Measurements from ENCODE around the gene PTPRN2.

PTPRN2 gene

DNA sequence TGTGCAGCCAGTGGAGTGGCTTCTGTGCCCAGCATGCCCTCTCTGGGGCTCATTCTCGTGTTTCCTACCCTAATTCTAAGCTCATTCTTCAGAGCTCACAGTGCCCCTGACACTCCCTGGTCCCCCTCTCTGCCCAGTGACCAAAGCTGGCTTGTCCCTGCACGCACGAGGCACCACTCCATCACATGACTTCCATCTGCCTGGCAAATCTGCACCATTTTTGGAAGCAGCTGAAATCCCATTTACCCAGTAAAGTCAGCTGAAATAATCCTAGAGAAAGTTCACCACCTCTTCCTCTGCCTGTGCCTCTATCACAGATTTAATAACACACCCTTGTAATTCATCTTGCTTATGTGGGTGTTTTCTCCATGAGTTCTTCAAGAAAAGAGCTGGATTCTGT, 616.9 kb downstream of the PTPRN2 start:
- no peaks in the 10 kb centered on the region for H3K4me1 ChIP-seq (ENCODE audit: control insufficient read depth, insufficient read depth, low read length)
- H3K9me3 ChIP-seq (ENCODE audit: control insufficient read depth, insufficient read depth, low read depth, low read length) = peaks cover 72% of the 10 kb centered on the region
- H3K27ac ChIP-seq (ENCODE audit: low read depth, low read length) = no peak overlapping the region
- H3K4me3 ChIP-seq (ENCODE audit: low read depth, low read length) = no peak overlapping the region
- H3K36me3 ChIP-seq (ENCODE audit: control insufficient read depth, insufficient read depth, low read length) = no peaks in the 10 kb centered on the region
- no peak overlapping the region for H3K9ac ChIP-seq (ENCODE audit: low read length)
- no peaks in the 10 kb centered on the region for H3K27me3 ChIP-seq (ENCODE audit: control insufficient read depth, insufficient read depth, low read length)

DNA sequence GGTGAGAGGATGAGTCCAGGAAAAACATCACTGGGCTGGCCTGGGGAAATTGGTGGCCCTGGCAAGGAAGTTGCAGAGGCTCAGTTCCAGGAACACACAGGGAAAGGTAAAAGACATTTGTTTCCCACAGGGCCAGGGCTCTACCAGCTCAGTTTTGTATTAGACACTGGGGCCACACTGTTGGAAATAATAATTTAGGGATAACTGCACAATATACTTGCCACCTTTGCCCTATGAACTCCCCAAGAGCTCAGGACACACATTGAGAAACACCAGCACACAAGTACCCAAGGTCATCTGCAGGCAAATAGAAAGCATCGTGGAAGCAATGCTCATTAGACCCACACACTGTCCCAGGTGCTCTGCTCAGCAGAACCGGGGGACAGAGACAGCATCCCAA, 617.6 kb downstream of the PTPRN2 start:
- no peaks in the 10 kb centered on the region for H3K36me3 ChIP-seq (ENCODE audit: control insufficient read depth, insufficient read depth, low read length)
- H3K9me3 ChIP-seq (ENCODE audit: control insufficient read depth, insufficient read depth, low read depth, low read length) = peaks cover 68% of the 10 kb centered on the region
- H3K27ac ChIP-seq (ENCODE audit: low read depth, low read length) = no peak overlapping the region
- H3K9ac ChIP-seq (ENCODE audit: low read length) = no peak overlapping the region
- no peak overlapping the region for H3K4me3 ChIP-seq (ENCODE audit: low read depth, low read length)
- H3K27me3 ChIP-seq (ENCODE audit: control insufficient read depth, insufficient read depth, low read length) = no peaks in the 10 kb centered on the region
- H3K4me1 ChIP-seq (ENCODE audit: control insufficient read depth, insufficient read depth, low read length) = no peaks in the 10 kb centered on the region

DNA sequence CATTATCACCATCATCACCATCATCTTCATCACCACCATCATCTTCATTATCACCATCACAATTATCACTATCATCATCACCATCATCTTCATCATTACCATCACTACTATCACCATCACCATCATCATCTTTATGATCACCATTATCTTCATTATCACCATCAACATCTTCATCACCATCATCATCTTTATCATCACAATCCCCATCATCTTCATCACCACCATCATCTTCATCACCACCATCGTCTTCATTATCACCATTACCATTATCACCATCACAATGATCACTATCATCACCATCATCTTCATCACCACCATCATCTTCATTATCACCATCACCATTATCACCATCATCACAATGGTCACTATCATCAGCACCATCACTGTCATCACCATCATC, 621.1 kb downstream of the PTPRN2 start:
- no peaks in the 10 kb centered on the region for H3K36me3 ChIP-seq (ENCODE audit: control insufficient read depth, insufficient read depth, low read length)

DNA sequence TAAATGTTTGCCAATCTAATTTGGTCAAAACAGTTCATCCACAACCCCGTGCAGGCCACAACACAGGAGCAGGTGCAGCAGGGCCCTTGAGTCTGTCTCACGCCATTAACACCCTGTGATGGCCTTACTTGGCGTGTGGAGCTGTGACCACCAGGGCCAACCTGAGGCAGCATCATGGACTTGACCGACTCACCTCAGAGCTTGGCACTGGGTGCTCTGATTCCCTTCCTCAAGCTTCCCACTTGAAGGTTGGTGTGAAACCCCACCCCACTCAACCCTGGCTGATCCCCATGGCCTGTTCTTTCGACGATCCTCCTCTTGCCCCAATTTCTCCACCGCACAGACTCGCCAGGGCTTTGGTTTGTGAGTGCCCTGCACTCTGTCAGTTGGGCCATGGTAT, 623.1 kb downstream of the PTPRN2 start:
- H3K27ac ChIP-seq (ENCODE audit: low read depth, low read length) = no peak overlapping the region
- H3K36me3 ChIP-seq (ENCODE audit: control insufficient read depth, insufficient read depth, low read length) = no peaks in the 10 kb centered on the region
- peaks cover 35% of the 10 kb centered on the region for H3K9me3 ChIP-seq (ENCODE audit: control insufficient read depth, insufficient read depth, low read depth, low read length)
- peaks cover 14% of the 10 kb centered on the region for H3K27me3 ChIP-seq (ENCODE audit: control insufficient read depth, insufficient read depth, low read length)
- H3K4me1 ChIP-seq (ENCODE audit: control insufficient read depth, insufficient read depth, low read length) = peaks cover 14% of the 10 kb centered on the region
- no peak overlapping the region for H3K9ac ChIP-seq (ENCODE audit: low read length)
- no peak overlapping the region for H3K4me3 ChIP-seq (ENCODE audit: low read depth, low read length)

More for the DNA sequence above, 621.1 kb downstream of the PTPRN2 start:
- Histone ChIP-seq H3K9me3 (ENCODE audit: control insufficient read depth, insufficient read depth, low read depth, low read length) (peaks cover 50% of the 10 kb centered on the region), H3K4me3 (ENCODE audit: low read depth, low read length) (no peak overlapping the region), H3K27me3 (ENCODE audit: control insufficient read depth, insufficient read depth, low read length) (peaks cover 12% of the 10 kb centered on the region), H3K27ac (ENCODE audit: low read depth, low read length) (no peak overlapping the region), H3K4me1 (ENCODE audit: control insufficient read depth, insufficient read depth, low read length) (peaks cover 14% of the 10 kb centered on the region), H3K9ac (ENCODE audit: low read length) (no peak overlapping the region)

DNA sequence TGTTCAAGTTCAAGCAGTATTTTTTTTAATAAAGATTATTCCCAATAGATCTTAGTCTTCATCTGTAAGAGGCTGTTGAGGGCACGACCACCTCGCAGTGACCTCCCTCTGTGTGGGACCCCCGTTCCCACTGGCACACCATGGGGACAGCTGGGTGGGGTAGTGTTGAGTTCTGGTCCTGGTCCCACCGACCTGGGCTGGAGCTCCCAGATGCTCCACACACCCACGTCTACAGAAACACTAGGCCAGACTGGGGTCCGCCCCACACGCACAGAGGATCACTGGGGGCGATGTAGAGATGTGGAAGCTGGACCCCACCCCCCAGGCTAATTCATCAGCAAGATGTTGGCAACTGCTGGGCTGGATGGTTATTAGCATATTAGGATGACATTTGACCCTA, 623.6 kb downstream of the PTPRN2 start:
- Histone ChIP-seq H3K36me3 (ENCODE audit: control insufficient read depth, insufficient read depth, low read length) (no peaks in the 10 kb centered on the region), H3K27me3 (ENCODE audit: control insufficient read depth, insufficient read depth, low read length) (peaks cover 14% of the 10 kb centered on the region), H3K4me3 (ENCODE audit: low read depth, low read length) (no peak overlapping the region), H3K4me1 (ENCODE audit: control insufficient read depth, insufficient read depth, low read length) (peaks cover 14% of the 10 kb centered on the region), H3K9ac (ENCODE audit: low read length) (no peak overlapping the region), H3K9me3 (ENCODE audit: control insufficient read depth, insufficient read depth, low read depth, low read length) (peaks cover 31% of the 10 kb centered on the region), H3K27ac (ENCODE audit: low read depth, low read length) (no peak overlapping the region)

DNA sequence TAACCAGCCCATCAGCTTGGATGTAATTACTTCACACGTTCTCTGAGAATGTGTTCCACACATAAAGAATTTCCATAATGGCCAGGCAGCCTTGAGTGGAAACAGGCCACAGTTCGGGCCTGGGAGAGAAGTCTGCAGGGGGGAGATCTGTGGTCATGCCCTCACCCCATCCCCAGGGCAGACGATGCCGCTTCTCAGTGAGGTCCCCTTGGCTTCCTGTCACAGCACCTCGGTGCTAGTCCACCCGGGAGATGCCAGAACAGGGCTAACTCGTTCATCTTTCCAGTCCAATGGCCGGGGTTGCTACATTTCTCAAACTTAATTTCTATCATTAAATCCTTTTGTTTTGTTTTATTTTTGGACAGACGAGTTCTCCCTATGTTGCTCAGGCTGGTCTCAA, 624.1 kb downstream of the PTPRN2 start:
- Histone ChIP-seq H3K4me3 (ENCODE audit: low read depth, low read length) (no peak overlapping the region), H3K4me1 (ENCODE audit: control insufficient read depth, insufficient read depth, low read length) (peaks cover 14% of the 10 kb centered on the region), H3K9ac (ENCODE audit: low read length) (no peak overlapping the region), H3K36me3 (ENCODE audit: control insufficient read depth, insufficient read depth, low read length) (no peaks in the 10 kb centered on the region), H3K27me3 (ENCODE audit: control insufficient read depth, insufficient read depth, low read length) (peaks cover 14% of the 10 kb centered on the region), H3K9me3 (ENCODE audit: control insufficient read depth, insufficient read depth, low read depth, low read length) (peaks cover 31% of the 10 kb centered on the region), H3K27ac (ENCODE audit: low read depth, low read length) (no peak overlapping the region)

DNA sequence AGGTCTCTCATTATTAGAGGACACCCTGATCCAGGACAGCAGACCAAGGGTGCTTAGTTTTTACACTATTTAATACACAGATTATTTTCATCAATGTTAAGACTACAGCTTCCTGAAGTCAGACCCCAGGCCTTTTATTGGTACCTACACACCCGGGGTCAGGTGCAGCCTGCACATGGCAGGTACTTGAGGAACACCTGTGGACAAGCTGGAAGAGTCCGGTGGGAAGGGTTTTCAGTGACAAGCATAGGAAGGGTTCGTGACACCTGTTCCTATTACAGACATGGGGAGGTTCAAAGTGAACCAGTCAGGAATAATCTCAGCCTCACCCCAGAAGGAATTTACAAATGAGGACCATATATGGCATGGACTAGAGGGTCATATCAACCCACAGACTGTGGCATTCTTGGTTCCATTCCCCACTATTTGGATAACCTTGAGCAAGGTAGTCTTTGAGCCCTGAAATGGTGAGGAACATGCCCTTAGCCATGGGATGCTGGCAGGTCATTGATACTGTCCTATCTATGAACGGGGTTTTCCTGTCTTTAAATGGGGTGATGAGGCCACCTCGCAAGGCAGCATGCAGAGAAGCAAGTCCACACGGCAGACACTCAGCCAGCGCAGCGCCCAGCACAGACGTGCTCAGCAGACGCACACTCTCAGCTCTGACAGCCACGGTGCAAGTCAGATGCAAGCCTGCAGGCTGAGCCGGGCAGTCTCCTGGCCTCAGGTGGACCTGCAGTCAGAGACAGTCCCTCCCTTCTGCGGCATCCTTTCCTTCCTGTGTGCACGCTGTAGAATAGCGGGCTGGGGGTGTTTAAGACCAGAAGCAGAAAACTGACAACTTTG, 624.9 kb downstream of the PTPRN2 start:
- peaks cover 14% of the 10 kb centered on the region for H3K4me1 ChIP-seq (ENCODE audit: control insufficient read depth, insufficient read depth, low read length)
- H3K27me3 ChIP-seq (ENCODE audit: control insufficient read depth, insufficient read depth, low read length) = peaks cover 14% of the 10 kb centered on the region

DNA sequence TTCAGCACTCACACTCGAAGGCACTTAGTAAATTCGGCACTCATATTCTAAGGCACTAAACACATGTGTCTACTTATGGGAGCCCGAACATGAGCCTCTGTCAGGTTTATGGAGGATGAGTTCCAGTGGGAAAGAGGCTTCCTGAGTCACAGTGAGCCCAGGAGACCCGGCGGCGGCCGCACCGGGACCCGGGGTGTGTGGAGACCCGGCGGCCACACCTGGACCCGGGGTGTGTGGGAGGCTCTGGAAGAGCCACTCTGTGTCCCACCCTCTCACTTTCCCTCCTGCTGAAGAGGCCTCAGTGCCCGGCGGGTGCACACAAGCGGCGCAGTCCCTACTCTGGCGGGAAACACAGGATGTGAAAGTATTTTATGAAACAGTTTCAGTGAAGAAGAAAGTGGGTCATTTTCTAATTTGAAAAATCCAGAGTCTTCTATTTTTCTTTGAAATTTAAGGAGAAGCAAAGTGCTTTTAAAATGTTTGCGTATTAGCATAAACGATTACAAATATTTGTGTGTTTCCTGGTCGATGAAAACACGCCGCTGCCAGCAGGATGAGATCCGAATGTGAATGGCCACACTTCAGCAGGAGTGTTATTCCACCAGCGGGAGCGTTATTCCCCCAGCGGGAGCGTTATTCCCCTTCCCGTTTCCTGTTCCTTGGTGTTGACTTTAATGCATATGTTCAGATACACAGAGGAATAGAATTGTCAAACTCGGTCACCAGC, 625.7 kb downstream of the PTPRN2 start:
- no peak overlapping the region for H3K4me3 ChIP-seq (ENCODE audit: low read depth, low read length)
- no peak overlapping the region for H3K9ac ChIP-seq (ENCODE audit: low read length)
- peaks cover 14% of the 10 kb centered on the region for H3K27me3 ChIP-seq (ENCODE audit: control insufficient read depth, insufficient read depth, low read length)
- H3K9me3 ChIP-seq (ENCODE audit: control insufficient read depth, insufficient read depth, low read depth, low read length) = peaks cover 23% of the 10 kb centered on the region
- no peaks in the 10 kb centered on the region for H3K36me3 ChIP-seq (ENCODE audit: control insufficient read depth, insufficient read depth, low read length)
- no peak overlapping the region for H3K27ac ChIP-seq (ENCODE audit: low read depth, low read length)
- peaks cover 14% of the 10 kb centered on the region for H3K4me1 ChIP-seq (ENCODE audit: control insufficient read depth, insufficient read depth, low read length)

More for the DNA sequence above, 624.9 kb downstream of the PTPRN2 start:
- Histone ChIP-seq H3K4me3 (ENCODE audit: low read depth, low read length) (no peak overlapping the region), H3K27ac (ENCODE audit: low read depth, low read length) (no peak overlapping the region), H3K9me3 (ENCODE audit: control insufficient read depth, insufficient read depth, low read depth, low read length) (peaks cover 30% of the 10 kb centered on the region), H3K9ac (ENCODE audit: low read length) (no peak overlapping the region), H3K36me3 (ENCODE audit: control insufficient read depth, insufficient read depth, low read length) (no peaks in the 10 kb centered on the region)

DNA sequence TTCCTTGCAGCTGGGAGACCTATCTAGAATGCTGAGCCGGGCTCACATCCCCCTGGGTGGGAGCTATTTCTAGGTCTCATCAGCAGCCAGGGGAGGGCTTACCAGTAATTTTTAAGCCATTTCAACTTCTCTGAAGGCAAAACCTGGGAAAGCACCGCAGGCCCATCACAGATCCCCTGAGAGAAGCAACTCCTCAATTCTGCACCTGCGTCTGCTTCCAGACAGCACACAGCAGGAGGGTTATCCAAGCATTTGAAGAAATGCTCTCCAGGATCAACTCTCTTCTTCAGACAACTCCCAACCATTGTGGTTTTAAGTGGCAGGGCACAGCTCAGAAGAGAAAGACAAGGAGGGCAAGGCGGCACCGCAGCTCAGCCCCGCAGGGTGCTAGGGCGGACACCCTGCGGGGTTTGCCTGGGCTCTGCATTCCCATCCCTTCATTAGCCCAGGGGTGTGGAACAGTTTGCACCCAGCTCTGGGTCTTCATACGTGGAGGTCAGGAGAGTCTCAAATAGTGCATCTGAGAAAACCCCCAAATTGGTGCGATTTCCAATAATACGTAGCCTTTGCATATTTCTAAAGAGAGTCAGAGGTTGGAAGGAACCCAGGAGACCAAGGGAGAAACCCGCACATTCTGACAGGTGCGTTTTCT, 632.1 kb downstream of the PTPRN2 start:
- H3K4me3 ChIP-seq (ENCODE audit: low read depth, low read length) = no peak overlapping the region
- H3K9me3 ChIP-seq (ENCODE audit: control insufficient read depth, insufficient read depth, low read depth, low read length) = peaks cover 21% of the 10 kb centered on the region; the same call in 1 of the 2 replicates
- H3K36me3 ChIP-seq (ENCODE audit: control insufficient read depth, insufficient read depth, low read length) = no peaks in the 10 kb centered on the region
- peaks cover 8% of the 10 kb centered on the region; the same call in 1 of the 2 replicates for H3K27me3 ChIP-seq (ENCODE audit: control insufficient read depth, insufficient read depth, low read length)
- H3K9ac ChIP-seq (ENCODE audit: low read length) = no peak overlapping the region
- H3K4me1 ChIP-seq (ENCODE audit: control insufficient read depth, insufficient read depth, low read length) = peaks cover 11% of the 10 kb centered on the region
- H3K27ac ChIP-seq (ENCODE audit: low read depth, low read length) = no peak overlapping the region

DNA sequence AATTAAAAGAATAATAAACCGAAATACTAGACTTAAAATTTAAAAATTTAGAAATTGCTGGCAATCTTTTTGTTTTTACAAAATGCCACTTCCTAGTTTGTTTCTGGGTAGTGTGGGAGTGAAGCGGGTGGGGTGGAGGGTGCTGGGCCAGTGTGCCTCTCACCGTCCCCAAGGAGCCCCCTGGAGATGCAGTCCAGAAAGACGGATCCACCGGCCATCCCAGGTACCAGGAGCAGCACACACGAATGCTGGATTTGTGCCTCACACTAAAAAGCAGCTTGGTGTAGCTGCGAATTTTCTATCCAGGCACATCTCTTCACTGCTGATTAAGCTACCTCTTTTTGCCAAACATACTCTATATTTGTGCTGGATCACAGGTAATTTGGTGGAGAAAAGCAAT, 632.7 kb downstream of the PTPRN2 start:
- H3K36me3 ChIP-seq (ENCODE audit: control insufficient read depth, insufficient read depth, low read length) = no peaks in the 10 kb centered on the region
- H3K9ac ChIP-seq (ENCODE audit: low read length) = no peak overlapping the region
- no peak overlapping the region for H3K4me3 ChIP-seq (ENCODE audit: low read depth, low read length)
- peaks cover 25% of the 10 kb centered on the region; the same call in 1 of the 2 replicates for H3K9me3 ChIP-seq (ENCODE audit: control insufficient read depth, insufficient read depth, low read depth, low read length)
- peaks cover 8% of the 10 kb centered on the region; the same call in 1 of the 2 replicates for H3K27me3 ChIP-seq (ENCODE audit: control insufficient read depth, insufficient read depth, low read length)
- H3K27ac ChIP-seq (ENCODE audit: low read depth, low read length) = no peak overlapping the region
- peaks cover 11% of the 10 kb centered on the region for H3K4me1 ChIP-seq (ENCODE audit: control insufficient read depth, insufficient read depth, low read length)
